Endodermal cell (in vitro differentiated cells): ENCODE results near the gene ATAD1. TPM values are rescaled to one million over a fixed set of nuclear protein-coding genes. Genes with fewer than 3 reads are reported as not detected.

ENCODE experiments used
- DNase-seq: peaks from one replicate; pipeline ENCODE4 v3.0.0-alpha.2; 2017
- H3K27ac ChIP-seq: 2 replicates; pipeline ENCODE4 v1.5.1; 2013; ENCODE audit warnings: mild to moderate bottlenecking, low read depth, low read length, moderate library complexity
- H3K27me3 ChIP-seq: 2 replicates; pipeline ENCODE4 v1.6.1; 2013; ENCODE audit warnings: mild to moderate bottlenecking, low read length, moderate library complexity; ENCODE audit not compliant: insufficient read depth, control insufficient read depth, poor library complexity, severe bottlenecking
- H3K36me3 ChIP-seq: 2 replicates; pipeline ENCODE4 v1.7.0; 2013; ENCODE audit warnings: mild to moderate bottlenecking, low read length, moderate library complexity; ENCODE audit not compliant: control insufficient read depth, insufficient read depth
- H3K4me1 ChIP-seq: one replicate; pipeline ENCODE4 v1.7.0; 2013; ENCODE audit warnings: low read length; ENCODE audit not compliant: control insufficient read depth, insufficient read depth
- H3K4me3 ChIP-seq: 2 replicates; pipeline ENCODE4 v1.5.1; 2013; ENCODE audit warnings: mild to moderate bottlenecking, low read length, moderate library complexity
- H3K9ac ChIP-seq: 2 replicates; pipeline ENCODE4 v1.6.1; 2013; ENCODE audit warnings: mild to moderate bottlenecking, low read length, moderate library complexity; ENCODE audit not compliant: poor library complexity, severe bottlenecking; ENCODE audit errors: extremely low read depth
- H3K9me3 ChIP-seq: 2 replicates; pipeline ENCODE4 v1.6.1; 2013; ENCODE audit warnings: mild to moderate bottlenecking, low read length, moderate library complexity; ENCODE audit not compliant: control insufficient read depth
- H3K27ac Mint-ChIP-seq: 2 replicates; pipeline ENCODE4 v1.8.0; 2020; ENCODE audit warnings: mixed read lengths
- H3K27me3 Mint-ChIP-seq: 2 replicates; pipeline ENCODE4 v1.8.0; 2021; ENCODE audit warnings: mild to moderate bottlenecking, mixed read lengths; ENCODE audit not compliant: insufficient read depth
- H3K36me3 Mint-ChIP-seq: 2 replicates; pipeline ENCODE4 v1.8.0; 2020; ENCODE audit warnings: low read depth, mixed read lengths
- H3K4me1 Mint-ChIP-seq: 2 replicates; pipeline ENCODE4 v1.8.0; 2020; ENCODE audit warnings: mixed read lengths
- H3K4me3 Mint-ChIP-seq: 2 replicates; pipeline ENCODE4 v1.8.0; 2020; ENCODE audit warnings: mild to moderate bottlenecking, moderate library complexity, mixed read lengths
- H3K9me3 Mint-ChIP-seq: 2 replicates; pipeline ENCODE4 v1.8.0; 2020; ENCODE audit warnings: mild to moderate bottlenecking, mixed read lengths
- CTCF ChIP-seq: fragments of 200-600 bp; sonication (generic); conservative IDR thresholded peaks from 2 replicates; pipeline ENCODE4 v1.5.0; 2021; ENCODE audit warnings: antibody characterized with exemption, mild to moderate bottlenecking
- WGBS, 2 experiments: methylation state at CpG; one replicate each; pipeline versions ENCODE4 v1.1.5 to v1.1.7; 2013; ENCODE audit warnings: missing lambda C conversion rate in 2 of 2, mixed read lengths in 1 of 2; ENCODE audit not compliant: insufficient coverage in 1 of 2, insufficient read length in 1 of 2; 5-methylcytosine and 5-hydroxymethylcytosine counted together
- total RNA-seq, 2 donors: library from RNA; stranded (reverse); fragmentation: NEBNext Ultra II Directional in 1 of 2; extraction: Animal tissue kit (Norgen Biotek cat#: 25700) in 1 of 2; gene quantifications; 2 replicates in 1 of 2; 3 replicates in 1 of 2; pipeline ENCODE4 v1.2.1, GENCODE V29; 2021

Gene ATAD1
- total RNA-seq, 2 donors from 2014 or later: 55.4 to 68.0 TPM

DNA sequence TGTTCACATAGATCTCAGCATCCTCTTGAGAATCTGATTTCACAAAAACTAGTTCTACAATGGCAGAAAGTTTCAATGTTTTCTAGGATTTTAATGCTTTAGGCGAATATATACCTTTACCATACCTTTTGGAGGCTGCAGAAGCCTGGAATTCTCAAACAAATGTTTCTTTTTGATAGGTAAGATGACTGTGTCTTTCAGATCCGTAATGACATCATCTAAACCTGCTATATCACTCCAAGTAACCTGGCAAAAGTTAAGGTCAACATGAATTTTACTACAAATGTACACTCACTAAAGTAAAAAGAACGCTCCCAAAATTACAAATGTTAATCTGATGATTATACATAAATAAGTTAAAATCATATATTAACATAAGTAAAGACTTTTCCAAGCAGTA is 27.8 kb downstream of the ATAD1 start:
- H3K9me3 ChIP-seq: no peaks in the 10 kb centered on the region
- no peaks in the 10 kb centered on the region for H3K9me3 Mint-ChIP-seq
- 100% methylated on average over 1 of the region's 3 CpGs; no CpG with 5 or more reads in 1 of the 2 experiments for WGBS, 2 experiments
- no peak for TF ChIP-seq CTCF
- no peak for DNase-seq
- no peak overlapping the region for H3K4me3 ChIP-seq
- H3K4me3 Mint-ChIP-seq: no peak overlapping the region
- H3K27me3 Mint-ChIP-seq: no peaks in the 10 kb centered on the region
- no peaks in the 10 kb centered on the region for H3K27me3 ChIP-seq
- no peaks in the 10 kb centered on the region for H3K4me1 ChIP-seq
- no peak overlapping the region for H3K27ac Mint-ChIP-seq
- no peak overlapping the region for H3K9ac ChIP-seq
- H3K36me3 Mint-ChIP-seq: peaks cover 56% of the 10 kb centered on the region
- no peak overlapping the region for H3K27ac ChIP-seq
- peaks cover 74% of the 10 kb centered on the region for H3K36me3 ChIP-seq
- H3K4me1 Mint-ChIP-seq: no peaks in the 10 kb centered on the region

DNA sequence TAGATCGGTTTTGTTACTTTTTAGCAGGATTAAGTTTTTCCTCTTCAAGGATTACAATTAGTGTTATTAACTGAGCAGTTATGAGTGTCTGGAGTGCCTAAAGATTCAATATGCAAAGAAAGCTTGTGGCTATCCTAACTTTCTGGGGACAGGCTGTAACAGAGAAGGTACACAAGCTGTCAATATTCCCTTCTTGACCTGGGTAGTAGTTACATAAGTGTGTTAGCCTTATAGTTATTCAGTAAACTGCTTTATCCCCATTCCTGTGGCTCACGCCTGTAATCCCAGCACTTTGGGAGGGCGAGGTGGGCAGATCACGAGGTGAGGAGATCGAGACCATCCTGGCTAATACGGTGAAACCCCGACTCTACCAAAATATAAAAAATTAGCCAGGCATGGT is 31.6 kb downstream of the ATAD1 start:
- H3K36me3 Mint-ChIP-seq: peaks cover 60% of the 10 kb centered on the region

GRCh38 chr10:87782721-87783120 is 35.3 kb downstream of the ATAD1 start:
- TF ChIP-seq CTCF: no peak
- no peak overlapping the region for H3K4me3 Mint-ChIP-seq

More for the DNA sequence above, 31.6 kb downstream of the ATAD1 start:
- Histone ChIP-seq H3K27ac (no peak overlapping the region), H3K4me1 (no peaks in the 10 kb centered on the region), H3K36me3 (peaks cover 77% of the 10 kb centered on the region), H3K9me3 (no peaks in the 10 kb centered on the region), H3K4me3 (no peak overlapping the region), H3K27me3 (no peaks in the 10 kb centered on the region), H3K9ac (no peak overlapping the region)
- no peak for DNase-seq
- TF ChIP-seq CTCF: no peak
- Mint-ChIP-seq H3K4me3 (no peak overlapping the region), H3K27ac (no peak overlapping the region), H3K9me3 (no peaks in the 10 kb centered on the region), H3K27me3 (no peaks in the 10 kb centered on the region), H3K4me1 (no peaks in the 10 kb centered on the region)
- WGBS, 2 experiments: 90 to 97% methylated on average over 4 to 7 of the region's 7 CpGs

More at GRCh38 chr10:87782721-87783120, 35.3 kb downstream of the ATAD1 start:
- Mint-ChIP-seq H3K4me1 (no peaks in the 10 kb centered on the region), H3K9me3 (no peaks in the 10 kb centered on the region), H3K27ac (peak overlapping the region; percentile 12), H3K36me3 (peaks cover 52% of the 10 kb centered on the region), H3K27me3 (no peaks in the 10 kb centered on the region)
- no peak overlapping the region for H3K27ac ChIP-seq
- DNase-seq: no peak
- no peaks in the 10 kb centered on the region for H3K27me3 ChIP-seq
- no peaks in the 10 kb centered on the region for H3K4me1 ChIP-seq
- H3K9me3 ChIP-seq: no peaks in the 10 kb centered on the region
- H3K9ac ChIP-seq: no peak overlapping the region
- WGBS, 2 experiments: 95 to 100% methylated on average over 5 to 6 of the region's 6 CpGs
- H3K4me3 ChIP-seq: no peak overlapping the region
- H3K36me3 ChIP-seq: peaks cover 68% of the 10 kb centered on the region
